IPS-18c (cell line): ENCODE measurements around the gene NEAT1.
A peak's percentile ranks its signal among the peaks of the same experiment; 100 is the strongest.

ENCODE experiments used
- H3K4me3 ChIP-seq: 2 replicates; pipeline ENCODE4 v1.7.0; 2013; ENCODE audit warnings: low read depth, mild to moderate bottlenecking, low read length, moderate library complexity; ENCODE audit not compliant: insufficient read depth
- H3K9me3 ChIP-seq: one replicate; pipeline ENCODE4 v1.6.1; 2013; ENCODE audit warnings: mild to moderate bottlenecking, low read length, moderate library complexity; ENCODE audit not compliant: control insufficient read depth, insufficient read depth

Gene NEAT1

DNA sequence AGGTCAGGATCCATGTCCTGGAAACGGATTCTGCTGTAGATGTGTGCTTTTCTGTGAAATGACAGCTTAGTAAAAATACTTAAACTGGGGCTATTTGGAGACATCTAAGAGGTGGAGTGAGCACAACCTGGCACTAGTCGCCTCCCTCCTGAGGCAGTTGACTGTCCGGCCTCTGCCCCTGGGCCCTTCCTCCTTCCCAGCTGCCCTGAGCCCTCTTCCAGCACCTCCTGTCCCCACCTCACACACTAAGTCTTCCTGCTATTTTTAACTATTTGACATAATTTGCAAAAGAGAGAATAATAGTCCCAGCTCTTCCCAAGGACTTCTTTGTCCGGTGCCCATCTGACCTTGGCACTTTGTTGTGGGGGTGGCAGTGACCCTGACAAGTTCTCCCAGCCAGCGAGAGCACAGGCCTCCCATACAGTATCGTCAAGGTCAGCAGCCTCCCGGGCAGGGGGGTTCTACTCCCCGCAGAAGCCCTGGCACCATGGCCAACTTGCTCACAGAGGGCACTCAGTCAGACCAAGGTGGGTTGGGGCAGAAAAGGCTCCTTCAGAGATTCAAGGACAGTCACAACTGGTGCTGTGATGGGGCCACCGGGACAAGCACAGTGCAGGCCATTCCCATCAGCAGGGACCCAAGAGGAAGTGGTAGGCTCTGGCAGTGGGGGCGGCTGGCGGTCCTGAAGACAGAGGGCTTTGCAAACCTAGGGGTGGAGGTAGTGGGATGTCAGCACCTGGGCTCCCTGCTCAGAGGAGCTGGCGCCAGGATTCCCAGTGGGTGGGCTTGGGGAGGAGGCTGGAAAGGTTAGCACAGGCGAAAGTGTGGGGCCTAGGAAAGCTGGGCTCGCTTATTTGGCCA, 5.5 kb upstream of the NEAT1 start:
- no peaks in the 10 kb centered on the region for H3K9me3 ChIP-seq
- no peak overlapping the region for H3K4me3 ChIP-seq

DNA sequence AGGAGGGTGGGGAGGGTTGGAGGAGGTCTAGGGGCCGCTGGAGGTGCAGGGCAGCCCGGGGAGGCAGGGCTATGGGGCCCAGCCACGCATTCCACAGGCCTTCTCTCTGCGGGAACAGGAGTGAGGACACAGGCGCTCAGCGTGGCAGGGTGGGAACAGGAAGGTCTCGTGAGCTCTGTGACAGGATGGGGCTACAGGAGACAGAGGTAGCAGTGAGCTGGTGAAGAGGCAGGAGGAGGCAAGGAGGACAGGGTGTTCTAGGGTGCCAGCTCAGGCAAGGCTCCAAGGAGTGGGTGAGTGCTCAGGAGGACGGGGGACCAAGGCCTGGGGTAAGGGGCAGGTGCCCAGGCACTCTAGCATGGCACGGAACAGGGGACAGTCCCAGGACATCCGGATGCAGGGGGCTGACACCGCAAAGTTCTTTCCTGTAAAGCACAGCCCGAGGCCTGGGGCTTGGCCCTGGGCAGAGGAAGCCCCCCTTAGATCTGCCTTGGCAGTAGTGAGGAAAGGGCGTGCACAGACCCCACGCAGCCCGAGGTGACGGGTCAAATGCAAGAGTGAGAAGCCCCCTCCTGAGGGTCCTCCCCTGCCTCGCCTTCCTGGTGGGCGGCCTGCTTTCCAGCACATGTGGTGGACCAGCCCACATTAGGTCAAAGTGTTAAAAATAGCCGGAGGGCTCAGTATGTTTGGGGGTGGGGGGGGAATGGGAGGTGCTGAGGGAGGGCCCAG, 4.7 kb upstream of the NEAT1 start:
- Histone ChIP-seq H3K9me3 (no peaks in the 10 kb centered on the region), H3K4me3 (0 out of 2 replicates have a peak overlapping the region, but pooled peaks have one; percentile 9)

DNA sequence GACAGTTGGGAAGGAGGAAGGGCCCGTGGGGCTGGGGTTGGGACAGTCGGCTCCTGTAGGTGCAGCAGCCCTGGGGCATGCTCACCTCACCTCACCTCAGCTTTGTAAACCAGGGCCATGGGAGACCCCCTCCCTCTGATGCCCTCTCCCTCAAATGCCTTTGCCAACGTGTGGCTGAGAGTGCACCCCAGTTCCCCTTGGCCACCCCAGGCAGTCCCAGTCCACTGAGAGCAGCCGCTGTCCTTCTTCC, 4.2 kb upstream of the NEAT1 start:
- Histone ChIP-seq H3K4me3 (0 out of 2 replicates have a peak overlapping the region, but pooled peaks have one; percentile 6), H3K9me3 (no peaks in the 10 kb centered on the region)

DNA sequence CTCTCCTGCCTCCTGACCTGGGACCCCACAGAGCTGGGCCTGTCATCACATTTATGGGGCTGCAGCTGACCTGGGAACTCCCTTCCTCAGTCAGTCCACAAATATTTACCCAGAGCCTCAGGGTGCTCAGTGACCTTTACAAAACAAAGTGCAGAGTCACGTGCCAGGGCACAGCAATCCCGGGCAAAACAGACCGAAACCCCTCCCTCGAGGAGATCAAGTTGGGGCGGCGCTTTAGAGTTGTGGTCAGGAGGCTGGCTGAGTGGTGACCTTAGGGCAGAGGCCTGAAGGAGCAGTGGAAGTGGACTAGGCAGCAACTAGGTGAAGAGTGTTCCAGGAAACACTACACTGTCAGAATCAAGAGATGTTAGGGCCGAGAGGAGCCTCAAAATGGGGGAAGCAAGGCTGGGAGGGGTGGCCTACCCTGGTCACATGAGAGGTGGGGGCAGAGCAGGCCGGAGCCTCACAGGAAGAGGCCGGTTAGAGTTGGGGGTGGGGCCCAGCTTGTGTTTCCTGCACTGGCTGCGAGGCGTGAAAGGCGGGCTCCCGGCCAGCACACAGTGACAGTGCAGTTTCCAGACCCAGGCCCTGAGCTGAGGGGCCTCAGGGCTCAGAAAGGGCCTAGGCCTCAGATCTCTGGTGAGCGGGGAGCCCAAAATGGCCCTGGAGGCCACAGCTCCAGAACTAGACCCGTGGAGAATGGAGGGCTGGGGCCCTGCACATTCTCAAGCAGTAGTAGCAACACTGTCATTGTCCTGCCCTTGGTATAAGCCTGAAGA, 3.7 kb upstream of the NEAT1 start:
- 0 out of 2 replicates have a peak overlapping the region, but pooled peaks have one; percentile 6 for H3K4me3 ChIP-seq
- H3K9me3 ChIP-seq, result no peaks in the 10 kb centered on the region

DNA sequence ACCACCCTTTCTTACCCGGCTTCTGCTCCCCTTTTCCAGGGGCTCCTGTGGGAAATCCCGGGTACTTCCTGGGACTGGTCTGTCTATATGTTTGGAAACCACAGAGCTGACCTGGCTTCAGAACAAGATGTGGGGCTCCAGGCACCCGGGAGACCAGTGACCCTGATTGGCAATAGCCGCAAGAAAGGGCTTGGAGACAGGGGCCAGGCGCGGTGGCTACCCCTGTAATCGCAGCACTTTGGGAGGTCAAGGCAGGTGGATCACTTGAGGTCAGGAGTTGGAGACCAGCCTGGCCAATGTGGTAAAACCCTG, 3.2 kb upstream of the NEAT1 start:
- no peaks in the 10 kb centered on the region for H3K9me3 ChIP-seq
- no peak overlapping the region for H3K4me3 ChIP-seq

DNA sequence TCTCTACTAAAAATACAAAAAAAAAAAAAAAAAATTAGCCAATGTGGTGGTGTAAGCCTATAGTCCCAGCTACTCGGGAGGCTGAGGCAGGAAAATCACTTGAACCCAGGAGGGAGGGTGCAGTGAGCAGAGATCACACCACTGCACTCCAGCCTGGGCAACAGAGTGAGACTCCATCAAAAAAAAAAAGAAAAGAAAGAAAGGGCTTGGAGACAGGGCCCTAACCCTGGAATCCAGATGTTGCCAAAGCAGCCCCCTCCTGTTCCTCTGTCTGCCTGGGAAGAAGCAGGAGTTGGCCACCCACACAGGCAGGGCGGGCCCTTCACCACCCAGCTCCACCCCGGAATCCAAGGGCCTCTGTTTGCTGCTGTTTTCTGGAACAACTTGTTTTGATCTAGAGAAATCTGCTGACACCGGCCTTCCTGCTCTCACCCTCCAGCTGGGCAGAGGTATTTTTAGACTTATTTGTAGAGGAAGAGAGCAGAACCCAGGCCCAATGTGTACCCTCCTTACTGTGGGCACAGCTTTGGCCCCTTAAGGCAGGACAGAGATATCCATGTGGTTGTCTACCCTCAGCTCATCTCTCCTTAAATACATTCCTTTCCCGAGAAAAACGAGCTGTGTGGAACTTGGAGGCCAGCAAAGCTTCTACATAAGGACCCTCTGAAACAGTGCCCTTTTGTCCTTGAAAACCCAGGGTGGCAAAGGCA, 2.7 kb upstream of the NEAT1 start:
- H3K9me3 ChIP-seq, result no peaks in the 10 kb centered on the region
- no peak overlapping the region for H3K4me3 ChIP-seq

DNA sequence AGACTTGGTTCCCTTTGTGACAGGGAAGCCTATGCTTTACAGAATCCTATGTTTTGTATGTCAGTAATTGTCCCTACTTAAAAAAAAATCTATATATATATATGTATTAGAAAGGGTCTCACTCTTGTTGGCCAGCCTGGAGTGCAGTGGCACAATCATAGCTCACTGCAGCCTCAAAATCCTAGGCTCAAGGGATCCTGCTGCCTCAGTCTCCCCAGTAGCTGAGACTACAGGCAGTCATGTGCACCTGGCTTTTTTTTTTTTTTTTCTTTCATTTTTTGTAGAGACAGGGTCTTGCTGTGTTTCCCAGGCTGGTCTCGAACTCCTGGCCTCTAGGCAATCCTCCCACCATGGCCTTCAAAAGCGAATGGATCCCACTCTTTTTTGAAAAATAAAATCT, 2.1 kb upstream of the NEAT1 start:
- Histone ChIP-seq H3K4me3 (no peak overlapping the region), H3K9me3 (no peaks in the 10 kb centered on the region)

DNA sequence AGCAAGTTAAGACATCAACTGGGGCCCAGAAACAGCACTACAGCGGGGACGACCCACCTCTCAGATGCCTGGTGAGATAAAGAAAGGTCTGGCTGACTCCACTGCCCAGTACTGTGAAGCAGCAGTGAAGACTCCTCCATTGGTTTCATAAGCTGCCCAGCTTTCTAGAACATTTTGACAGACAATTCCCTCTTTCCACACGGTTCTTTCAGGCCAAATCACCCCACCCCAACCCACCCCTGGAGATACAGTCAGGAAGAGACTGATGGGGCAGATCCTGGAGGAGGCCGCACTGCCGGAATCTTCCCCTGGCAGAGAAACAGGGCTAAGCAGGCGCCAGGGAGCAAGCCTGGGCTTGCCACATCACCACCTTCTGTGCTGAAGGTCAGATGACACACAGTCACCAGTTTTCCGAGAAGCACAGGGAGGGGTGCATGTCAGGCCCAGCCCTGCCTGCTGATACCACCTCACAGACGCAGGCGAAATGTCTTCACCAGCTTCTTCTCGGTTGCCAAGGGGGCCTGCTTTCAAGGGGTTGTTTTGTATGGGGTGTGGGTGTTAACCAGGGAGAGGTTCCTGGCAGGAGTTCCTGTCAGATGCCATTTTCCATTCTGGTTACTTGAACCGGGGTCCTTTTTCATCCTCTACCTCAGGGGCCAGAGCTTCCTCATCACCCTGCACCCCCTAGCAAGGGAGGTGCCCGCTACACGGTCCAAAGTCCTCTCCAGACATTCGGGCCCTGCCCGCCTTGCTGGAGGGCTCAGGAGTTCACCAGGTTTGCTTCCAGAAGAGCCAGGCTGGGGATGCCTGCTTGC, 1.4 kb upstream of the NEAT1 start:
- Histone ChIP-seq H3K9me3 (no peaks in the 10 kb centered on the region), H3K4me3 (peak overlapping the region; percentile 47; the same call in 1 of the 2 replicates)

DNA sequence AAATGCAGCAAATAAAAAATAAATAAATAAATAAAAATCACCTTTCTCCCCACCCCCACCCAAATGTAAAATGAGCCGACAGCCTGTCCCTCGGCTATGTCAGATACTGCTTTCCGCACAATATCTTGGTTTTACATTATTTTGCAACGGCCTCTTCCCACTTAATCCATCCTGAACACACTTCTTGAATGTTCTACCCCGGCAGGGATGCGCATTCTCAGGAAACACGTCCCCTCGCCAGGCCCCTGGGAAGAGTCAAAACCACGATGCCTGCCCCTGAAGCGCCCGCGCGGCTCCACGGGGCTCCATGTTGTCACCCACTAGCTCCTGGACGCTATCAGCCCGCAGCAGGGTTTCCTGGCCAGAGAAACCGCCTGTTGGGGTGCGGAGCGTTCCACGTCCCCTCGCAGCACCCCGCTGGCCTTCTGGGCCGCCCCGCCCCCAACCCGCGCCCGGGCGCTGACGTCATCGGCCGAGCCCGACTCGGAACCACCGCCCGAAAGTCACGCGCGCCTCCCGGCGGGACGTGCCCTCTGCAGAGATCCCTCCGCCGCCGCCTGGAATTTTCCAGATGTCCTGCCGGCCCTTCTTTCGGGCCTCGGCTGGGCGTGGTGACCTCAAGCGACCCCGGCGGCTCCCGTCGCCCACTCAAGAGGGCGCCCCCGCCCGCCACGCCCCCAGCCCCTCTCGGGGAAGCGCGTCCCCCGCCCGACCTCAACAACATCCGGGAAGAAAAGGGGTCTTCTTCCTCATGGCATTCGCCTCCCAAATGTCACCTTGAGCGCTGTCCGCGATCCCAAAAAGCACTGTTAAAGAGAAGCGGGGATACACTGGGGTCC, 585 bp upstream of the NEAT1 start:
- peak overlapping the region; percentile 65 for H3K4me3 ChIP-seq

DNA sequence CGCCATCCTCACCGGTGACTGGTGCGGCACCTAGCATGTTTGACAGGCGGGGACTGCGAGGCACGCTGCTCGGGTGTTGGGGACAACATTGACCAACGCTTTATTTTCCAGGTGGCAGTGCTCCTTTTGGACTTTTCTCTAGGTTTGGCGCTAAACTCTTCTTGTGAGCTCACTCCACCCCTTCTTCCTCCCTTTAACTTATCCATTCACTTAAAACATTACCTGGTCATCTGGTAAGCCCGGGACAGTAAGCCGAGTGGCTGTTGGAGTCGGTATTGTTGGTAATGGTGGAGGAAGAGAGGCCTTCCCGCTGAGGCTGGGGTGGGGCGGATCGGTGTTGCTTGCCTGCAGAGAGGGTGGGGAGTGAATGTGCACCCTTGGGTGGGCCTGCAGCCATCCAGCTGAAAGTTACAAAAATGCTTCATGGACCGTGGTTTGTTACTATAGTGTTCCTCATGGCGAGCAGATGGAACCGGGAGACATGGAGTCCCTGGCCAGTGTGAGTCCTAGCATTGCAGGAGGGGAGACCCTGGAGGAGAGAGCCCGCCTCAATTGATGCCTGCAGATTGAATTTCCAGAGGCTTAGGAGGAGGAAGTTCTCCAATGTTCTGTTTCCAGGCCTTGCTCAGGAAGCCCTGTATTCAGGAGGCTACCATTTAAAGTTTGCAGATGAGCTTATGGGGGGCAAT, 1.1 kb downstream of the NEAT1 start:
- Histone ChIP-seq H3K4me3 (peak overlapping the region; percentile 65), H3K9me3 (no peaks in the 10 kb centered on the region)

More for the DNA sequence above, 585 bp upstream of the NEAT1 start:
- no peaks in the 10 kb centered on the region for H3K9me3 ChIP-seq

DNA sequence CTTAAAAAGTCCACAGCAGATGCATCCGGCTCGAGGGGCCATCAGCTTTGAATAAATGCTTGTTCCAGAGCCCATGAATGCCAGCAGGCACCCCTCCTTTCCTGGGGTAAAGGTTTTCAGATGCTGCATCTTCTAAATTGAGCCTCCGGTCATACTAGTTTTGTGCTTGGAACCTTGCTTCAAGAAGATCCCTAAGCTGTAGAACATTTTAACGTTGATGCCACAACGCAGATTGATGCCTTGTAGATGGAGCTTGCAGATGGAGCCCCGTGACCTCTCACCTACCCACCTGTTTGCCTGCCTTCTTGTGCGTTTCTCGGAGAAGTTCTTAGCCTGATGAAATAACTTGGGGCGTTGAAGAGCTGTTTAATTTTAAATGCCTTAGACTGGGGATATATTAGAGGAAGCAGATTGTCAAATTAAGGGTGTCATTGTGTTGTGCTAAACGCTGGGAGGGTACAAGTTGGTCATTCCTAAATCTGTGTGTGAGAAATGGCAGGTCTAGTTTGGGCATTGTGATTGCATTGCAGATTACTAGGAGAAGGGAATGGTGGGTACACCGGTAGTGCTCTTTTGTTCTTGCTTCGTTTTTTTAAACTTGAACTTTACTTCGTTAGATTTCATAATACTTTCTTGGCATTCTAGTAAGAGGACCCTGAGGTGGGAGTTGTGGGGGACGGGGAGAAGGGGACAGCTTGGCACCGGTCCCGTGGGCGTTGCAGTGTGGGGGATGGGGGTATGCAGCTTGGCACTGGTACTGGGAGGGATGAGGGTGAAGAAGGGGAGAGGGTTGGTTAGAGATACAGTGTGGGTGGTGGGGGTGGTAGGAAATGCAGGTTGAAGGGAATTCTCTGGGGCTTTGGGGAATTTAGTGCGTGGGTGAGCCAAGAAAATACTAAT, 1.9 kb downstream of the NEAT1 start:
- Histone ChIP-seq H3K4me3 (peak overlapping the region; percentile 65), H3K9me3 (no peaks in the 10 kb centered on the region)

DNA sequence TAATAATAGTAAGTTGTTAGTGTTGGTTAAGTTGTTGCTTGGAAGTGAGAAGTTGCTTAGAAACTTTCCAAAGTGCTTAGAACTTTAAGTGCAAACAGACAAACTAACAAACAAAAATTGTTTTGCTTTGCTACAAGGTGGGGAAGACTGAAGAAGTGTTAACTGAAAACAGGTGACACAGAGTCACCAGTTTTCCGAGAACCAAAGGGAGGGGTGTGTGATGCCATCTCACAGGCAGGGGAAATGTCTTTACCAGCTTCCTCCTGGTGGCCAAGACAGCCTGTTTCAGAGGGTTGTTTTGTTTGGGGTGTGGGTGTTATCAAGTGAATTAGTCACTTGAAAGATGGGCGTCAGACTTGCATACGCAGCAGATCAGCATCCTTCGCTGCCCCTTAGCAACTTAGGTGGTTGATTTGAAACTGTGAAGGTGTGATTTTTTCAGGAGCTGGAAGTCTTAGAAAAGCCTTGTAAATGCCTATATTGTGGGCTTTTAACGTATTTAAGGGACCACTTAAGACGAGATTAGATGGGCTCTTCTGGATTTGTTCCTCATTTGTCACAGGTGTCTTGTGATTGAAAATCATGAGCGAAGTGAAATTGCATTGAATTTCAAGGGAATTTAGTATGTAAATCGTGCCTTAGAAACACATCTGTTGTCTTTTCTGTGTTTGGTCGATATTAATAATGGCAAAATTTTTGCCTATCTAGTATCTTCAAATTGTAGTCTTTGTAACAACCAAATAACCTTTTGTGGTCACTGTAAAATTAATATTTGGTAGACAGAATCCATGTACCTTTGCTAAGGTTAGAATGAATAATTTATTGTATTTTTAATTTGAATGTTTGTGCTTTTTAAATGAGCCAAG, 2.7 kb downstream of the NEAT1 start:
- H3K4me3 ChIP-seq, result peak overlapping the region; percentile 65
- H3K9me3 ChIP-seq, result no peaks in the 10 kb centered on the region

DNA sequence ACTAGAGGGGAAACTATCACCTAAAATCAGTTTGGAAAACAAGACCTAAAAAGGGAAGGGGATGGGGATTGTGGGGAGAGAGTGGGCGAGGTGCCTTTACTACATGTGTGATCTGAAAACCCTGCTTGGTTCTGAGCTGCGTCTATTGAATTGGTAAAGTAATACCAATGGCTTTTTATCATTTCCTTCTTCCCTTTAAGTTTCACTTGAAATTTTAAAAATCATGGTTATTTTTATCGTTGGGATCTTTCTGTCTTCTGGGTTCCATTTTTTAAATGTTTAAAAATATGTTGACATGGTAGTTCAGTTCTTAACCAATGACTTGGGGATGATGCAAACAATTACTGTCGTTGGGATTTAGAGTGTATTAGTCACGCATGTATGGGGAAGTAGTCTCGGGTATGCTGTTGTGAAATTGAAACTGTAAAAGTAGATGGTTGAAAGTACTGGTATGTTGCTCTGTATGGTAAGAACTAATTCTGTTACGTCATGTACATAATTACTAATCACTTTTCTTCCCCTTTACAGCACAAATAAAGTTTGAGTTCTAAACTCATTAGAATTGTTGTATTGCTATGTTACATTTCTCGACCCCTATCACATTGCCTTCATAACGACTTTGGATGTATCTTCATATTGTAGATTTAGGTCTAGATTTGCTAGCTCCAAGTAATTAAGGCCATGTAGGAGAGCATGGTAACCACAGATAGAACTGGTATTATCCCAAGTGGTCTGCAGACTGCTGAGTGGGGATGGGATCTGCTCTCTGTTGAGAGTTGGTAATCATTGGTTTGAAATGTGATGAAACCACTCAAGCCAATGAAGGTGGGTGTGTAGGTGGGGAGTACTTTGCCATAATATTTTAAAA, 3.6 kb downstream of the NEAT1 start:
- H3K4me3 ChIP-seq, result peak overlapping the region; percentile 22; the same call in 1 of the 2 replicates
- H3K9me3 ChIP-seq, result no peaks in the 10 kb centered on the region
